Measurements from ENCODE around the gene C1QTNF9B.
"Not testable (repeated sequence)": the region's sequence is repeated elsewhere in the genome, so short reads cannot be mapped to it uniquely, and the experiment has no call there.

The C1QTNF9B gene

GRCh38 chr13:23894746-23895145, 2.6 kb downstream of the C1QTNF9B start:
- DNase-seq (ENCODE audit: low read depth in 1 of 2, low spot score in 1 of 2): not testable (repeated sequence)

- not testable (repeated sequence) for DNase-seq (ENCODE audit: low read depth in 1 of 2, low spot score in 1 of 2)
Observed at GRCh38 chr13:23893791-23894190, 3.5 kb downstream of the C1QTNF9B start.

- DNase-seq (ENCODE audit: low read depth in 1 of 2, low spot score in 1 of 2): no peak
Observed at GRCh38 chr13:23889615-23890607, 7.4 kb downstream of the C1QTNF9B start.

GRCh38 chr13:23888658-23889614, 8.4 kb downstream of the C1QTNF9B start, which contains the start of gene MIPEP:
Gene MIPEP, minus strand, starts transcription at chr13:23889400. Its CDS starts 80 bp downstream, at chr13:23889320.
- peak; percentile 73 to 90 for DNase-seq (ENCODE audit: low read depth in 1 of 2, low spot score in 1 of 2)

DNA sequence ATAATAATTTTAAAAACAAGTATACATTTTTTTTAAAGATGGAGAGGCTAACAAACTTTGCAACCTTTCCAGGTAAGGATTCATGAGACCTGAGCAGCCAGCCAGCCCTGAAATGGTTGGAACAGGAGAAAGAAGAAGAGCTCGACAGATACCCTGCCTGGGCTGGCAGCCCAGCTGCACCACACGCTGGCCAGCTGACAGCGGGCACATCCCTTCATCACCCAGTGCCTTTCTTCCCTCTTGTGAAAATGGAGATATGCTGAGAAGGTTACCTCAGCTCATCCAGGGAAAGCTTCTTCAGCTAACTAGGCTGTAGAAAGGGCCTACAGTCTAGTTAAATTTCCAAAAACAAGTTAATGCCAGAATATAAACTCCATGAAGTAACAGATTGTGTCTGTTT, 12.9 kb downstream of the C1QTNF9B start:
- not testable (repeated sequence) for DNase-seq (ENCODE audit: low read depth in 1 of 2, low spot score in 1 of 2)

GRCh38 chr13:23883255-23883654, 14.0 kb downstream of the C1QTNF9B start:
- DNase-seq (ENCODE audit: low read depth in 1 of 2, low spot score in 1 of 2): no peak

DNA sequence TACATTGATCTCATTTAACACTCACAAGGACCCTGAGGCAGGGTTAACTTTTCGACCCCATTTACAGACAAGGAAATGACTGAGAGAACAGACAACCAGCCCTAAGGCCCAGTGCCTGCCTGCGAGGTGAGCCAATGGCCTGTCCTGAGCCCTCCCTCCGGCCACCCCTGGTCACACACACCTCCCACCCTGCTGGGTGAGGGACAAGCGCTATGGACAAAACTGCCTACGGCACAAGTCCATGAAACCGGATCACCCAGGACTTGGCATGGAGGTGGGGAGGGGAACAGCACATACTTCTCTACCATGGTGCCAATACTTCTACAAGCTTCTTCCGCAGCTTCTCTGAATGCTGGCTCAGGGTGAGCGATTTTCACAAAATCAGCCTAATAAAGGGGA, 15.9 kb downstream of the C1QTNF9B start:
- not testable (repeated sequence) for DNase-seq (ENCODE audit: low read depth in 1 of 2, low spot score in 1 of 2)

DNA sequence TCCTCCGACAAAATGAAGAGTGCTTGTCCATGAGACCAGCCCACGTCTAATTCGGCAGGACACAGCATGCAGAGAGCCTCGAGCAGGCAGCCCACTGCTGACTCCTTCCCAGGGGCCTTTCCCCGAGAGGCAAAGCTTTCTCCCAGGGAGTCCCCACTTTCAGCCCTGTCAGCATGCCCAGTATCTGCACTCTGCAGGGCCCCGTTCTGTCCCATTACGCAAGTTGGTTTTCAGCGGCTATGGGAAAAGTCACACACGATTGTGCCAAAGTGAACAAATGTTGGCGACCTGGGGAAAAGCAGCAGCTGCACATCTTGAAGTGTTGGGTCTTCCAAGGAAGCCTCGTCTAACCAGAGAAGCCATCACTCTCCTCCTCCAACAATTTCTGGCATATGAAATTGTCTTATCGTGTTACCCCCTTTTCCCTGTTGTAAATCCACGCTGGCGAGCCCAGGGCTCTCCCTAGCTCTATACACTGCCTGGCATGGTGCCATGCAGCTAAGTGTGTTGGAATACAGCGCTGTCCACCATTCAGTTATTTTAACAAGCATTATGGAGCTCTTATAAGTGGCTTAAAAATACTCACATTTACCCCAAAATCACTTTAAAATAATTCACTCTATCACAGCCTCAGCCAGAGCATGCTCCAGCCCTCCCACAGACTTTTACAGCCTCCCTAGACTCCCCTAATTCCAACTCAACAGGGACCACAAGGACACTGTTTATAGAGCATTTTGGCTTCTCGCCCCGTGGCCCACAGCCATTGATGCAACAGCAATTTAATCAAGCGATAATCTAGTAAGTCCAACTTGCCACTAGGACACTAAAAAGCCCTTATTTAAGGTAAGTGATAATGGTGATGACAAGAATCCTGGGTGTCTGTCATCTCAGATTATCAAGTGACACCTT, 16.6 kb downstream of the C1QTNF9B start:
- DNase-seq (ENCODE audit: low read depth in 1 of 2, low spot score in 1 of 2): not testable (repeated sequence)

GRCh38 chr13:23877286-23877685, 20.0 kb downstream of the C1QTNF9B start:
- no peak for DNase-seq (ENCODE audit: low read depth in 1 of 2, low spot score in 1 of 2)

DNA sequence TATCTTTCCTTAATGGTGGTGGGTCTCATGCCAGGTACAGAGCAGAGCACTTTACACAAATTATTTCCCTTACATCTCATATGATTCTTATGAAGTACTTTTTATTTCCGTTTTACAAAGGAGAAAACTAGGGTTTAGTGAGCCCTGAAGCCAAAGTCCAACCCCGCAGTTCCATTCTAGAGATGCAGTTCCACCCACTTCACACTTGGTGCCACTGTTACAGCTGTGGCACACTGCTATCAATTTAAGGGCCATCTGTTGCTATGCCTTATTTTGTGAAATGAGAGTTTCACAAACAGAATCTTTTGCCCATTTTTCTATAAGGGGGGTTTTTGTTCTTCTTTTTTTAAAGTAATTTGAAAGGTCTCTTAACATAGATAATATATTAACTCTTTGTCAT, 21.0 kb downstream of the C1QTNF9B start:
- no peak for DNase-seq (ENCODE audit: low read depth in 1 of 2, low spot score in 1 of 2)

DNA sequence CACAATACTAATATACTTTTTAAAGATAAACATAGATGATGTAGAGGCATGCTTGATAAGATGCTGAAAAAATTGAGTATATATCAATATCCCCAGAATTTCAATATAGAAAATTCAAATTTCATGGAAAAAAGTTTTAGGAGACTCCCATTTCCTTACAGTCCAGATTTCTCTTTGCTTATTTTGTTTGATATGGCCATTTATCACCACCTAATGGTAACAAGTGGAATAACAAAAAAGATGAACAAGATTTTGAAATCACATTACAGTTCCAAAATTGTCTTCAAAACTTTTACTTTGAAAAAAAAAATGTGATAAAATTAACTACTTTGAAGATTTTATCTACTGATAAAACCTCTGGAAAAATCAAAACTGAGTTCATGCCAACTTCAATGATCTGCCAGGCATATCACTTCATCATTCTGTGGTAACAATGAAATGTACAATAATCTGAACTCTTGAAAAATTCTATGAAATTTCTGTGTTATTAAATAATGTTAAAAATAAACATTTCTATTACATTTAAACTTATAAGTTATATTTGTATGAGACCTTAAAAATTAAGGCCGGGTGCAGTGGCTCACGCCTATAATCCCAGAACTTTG, 25.6 kb downstream of the C1QTNF9B start:
- DNase-seq (ENCODE audit: low read depth in 1 of 2, low spot score in 1 of 2): no peak

- DNase-seq (ENCODE audit: low read depth in 1 of 2, low spot score in 1 of 2): no peak
Observed at GRCh38 chr13:23870356-23871140, 26.8 kb downstream of the C1QTNF9B start.

DNA sequence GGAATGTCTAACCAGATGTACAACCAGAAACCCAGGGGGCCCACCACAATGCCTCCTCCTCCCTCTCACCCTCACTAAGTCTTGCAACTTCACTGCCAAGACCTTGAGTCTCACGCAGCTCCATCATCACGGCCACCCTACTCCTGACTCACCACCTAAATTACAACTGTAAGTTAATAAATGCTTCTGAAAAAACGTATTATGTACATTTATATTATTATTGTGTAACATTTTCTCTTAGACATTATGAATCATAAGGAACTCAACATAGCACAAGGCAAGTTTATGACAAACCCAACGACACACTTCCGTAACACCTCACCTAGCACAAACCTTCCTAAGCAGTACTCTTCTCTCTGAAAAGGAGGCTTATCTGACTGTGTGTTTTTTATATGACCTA, 28.8 kb downstream of the C1QTNF9B start:
- no peak for DNase-seq (ENCODE audit: low read depth in 1 of 2, low spot score in 1 of 2)

DNA sequence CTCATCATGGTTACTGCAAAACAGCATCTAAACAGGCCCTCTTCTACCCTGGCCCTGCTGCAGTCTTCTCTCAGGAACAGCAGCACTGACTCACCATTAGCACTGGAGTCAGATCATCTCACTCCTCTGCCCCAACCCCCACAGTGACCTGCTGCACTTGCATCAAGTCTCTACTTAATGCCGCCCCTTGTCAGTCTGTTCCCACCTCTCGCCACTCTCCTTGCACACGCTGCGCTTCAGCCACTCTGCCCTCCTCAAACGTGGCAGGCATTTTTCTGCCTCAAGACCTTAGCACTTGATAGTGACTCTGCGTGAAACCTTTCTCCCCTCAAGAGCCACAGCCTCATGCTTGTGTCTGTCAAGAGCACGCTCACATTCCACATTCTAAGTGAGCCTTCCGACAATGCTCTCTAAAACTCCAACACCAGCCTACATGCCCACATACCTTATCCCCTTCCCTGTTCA, 30.2 kb downstream of the C1QTNF9B start:
- DNase-seq (ENCODE audit: low read depth in 1 of 2, low spot score in 1 of 2): no peak

- DNase-seq (ENCODE audit: low read depth in 1 of 2, low spot score in 1 of 2): no peak
Observed at GRCh38 chr13:23866420-23867026, 30.8 kb downstream of the C1QTNF9B start.

- DNase-seq (ENCODE audit: low read depth in 1 of 2, low spot score in 1 of 2): no peak
Observed at GRCh38 chr13:23865906-23866305, 31.4 kb downstream of the C1QTNF9B start.

DNA sequence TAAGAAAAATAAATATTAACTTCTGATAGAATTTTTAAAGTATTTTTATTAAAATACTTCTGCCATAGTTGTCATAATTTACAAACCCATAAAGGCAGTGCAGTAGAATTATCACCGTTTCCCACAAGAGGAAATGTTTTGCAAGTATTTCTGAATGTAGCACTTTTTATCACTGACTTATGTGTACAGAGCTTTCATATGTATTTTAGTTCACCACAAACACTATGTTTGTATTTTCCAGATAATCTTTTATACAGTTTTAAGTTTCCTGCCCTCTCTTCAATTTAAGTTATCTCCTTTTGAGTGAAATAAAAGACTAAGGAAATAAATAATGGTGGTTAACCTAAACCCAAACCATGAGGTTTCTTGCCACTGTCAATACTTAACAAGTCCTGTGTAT, 32.3 kb downstream of the C1QTNF9B start:
- DNase-seq (ENCODE audit: low read depth in 1 of 2, low spot score in 1 of 2): no peak

DNA sequence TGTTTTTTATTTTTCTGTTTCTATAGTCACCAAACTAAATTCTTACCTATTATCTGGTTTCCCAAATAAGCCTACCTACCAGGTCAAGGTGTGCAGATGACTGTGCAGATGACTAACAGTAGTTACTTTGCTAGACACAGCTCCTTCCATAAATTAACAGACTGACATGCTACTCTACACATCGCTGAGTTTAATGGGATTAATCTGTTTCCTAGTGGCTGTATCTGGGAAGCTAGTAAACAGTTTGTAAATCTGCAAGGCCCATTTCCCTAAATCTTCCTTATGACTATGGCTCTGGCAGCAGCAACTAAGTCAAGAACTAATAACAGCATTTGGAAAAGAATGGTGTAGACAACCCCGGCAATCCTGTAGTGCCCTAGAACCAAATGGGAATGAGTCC, 36.0 kb downstream of the C1QTNF9B start:
- no peak for DNase-seq (ENCODE audit: low read depth in 1 of 2, low spot score in 1 of 2)

- DNase-seq (ENCODE audit: low read depth in 1 of 2, low spot score in 1 of 2): no peak
Observed at GRCh38 chr13:23859904-23860303, 37.4 kb downstream of the C1QTNF9B start.
